ENCODE measurements around the gene LCK. TPM values are rescaled to one million over a fixed set of nuclear protein-coding genes. Genes with fewer than 3 reads are reported as not detected.

The LCK gene
- total and polyA plus RNA-seq, 9 of the 15 experiments (the other 6 are each of a cell fraction or from before 2014, with no cell fraction given) = 0.04 to 0.47 (median 0.13) TPM; not detected in 6

DNA sequence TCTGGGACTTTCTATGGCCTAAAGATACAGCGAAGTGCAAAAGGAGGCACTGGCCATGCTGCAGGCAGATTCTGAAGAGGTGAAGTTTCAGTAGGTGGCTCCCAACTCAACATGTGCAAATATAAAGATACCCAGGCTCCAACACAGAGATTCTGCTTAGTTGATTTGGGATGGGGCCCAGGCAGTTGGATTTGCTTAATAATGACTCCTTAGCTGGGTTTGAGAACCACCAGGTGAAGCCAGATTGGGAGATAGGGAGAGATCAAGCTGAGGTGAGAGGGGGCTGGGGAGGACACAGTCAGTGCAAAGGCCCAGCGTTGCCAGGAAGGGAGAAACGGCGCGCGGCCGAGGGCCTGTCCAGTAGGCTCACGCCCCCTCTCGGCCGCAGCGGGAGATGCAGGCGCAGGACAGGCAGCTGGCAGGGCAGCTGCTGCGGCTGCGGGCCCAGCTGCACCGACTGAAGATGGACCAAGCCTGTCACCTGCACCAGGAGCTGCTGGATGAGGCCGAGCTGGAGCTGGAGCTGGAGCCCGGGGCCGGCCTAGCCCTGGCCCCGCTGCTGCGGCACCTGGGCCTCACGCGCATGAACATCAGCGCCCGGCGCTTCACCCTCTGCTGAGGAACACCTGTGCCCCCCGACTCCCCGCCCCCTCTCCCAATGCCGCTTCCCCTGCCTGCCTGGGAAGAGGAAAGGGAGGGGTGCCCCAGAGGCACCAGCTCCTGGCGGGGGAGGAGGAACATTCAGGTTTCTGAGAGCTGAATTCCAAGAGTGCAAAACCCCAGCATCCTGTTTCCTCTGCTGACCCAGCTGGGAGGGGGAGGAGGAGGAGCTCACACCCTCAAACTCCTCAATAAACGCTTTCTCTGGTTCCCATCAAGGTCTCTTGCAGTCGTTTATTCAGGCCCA lies 2.8 kb upstream of the LCK start (continued):
- TF ChIP-seq ZNF354B (CRISPR knock-in tag; IDR thresholded peaks at IDR 0.05) (no peak), ZKSCAN1 (IDR thresholded peaks at IDR 0.05; ENCODE audit: low read depth, low read length) (0 out of 2 replicates have a peak, but pooled peaks have one; percentile 67), ZKSCAN8 (CRISPR knock-in tag; IDR thresholded peaks at IDR 0.05) (no peak), RBFOX2 (IDR thresholded peaks at IDR 0.05; ENCODE audit: low read depth, low read length) (peak; percentile 48; the same call in 1 of the 2 replicates), ZNF282 (CRISPR knock-in tag; IDR thresholded peaks at IDR 0.05) (no peak), RAD51 (IDR thresholded peaks at IDR 0.05; ENCODE audit: borderline replicate concordance, low read depth) (no peak), CTBP1 (IDR thresholded peaks at IDR 0.05; ENCODE audit: borderline replicate concordance) (peak; percentile 83; the same call in 1 of the 2 replicates), BRD9 (IDR thresholded peaks at IDR 0.05; ENCODE audit: low read depth, partially characterized antibody) (peak; percentile 64), TRIM24 (IDR thresholded peaks at IDR 0.05) (peak; percentile 35 to 77; a peak in 2 of 4 replicates), EHMT2 (IDR thresholded peaks at IDR 0.05) (0 out of 2 replicates have a peak, but pooled peaks have one; percentile 40), IRF2 (CRISPR knock-in tag; IDR thresholded peaks at IDR 0.05) (no peak), PTBP1 (IDR thresholded peaks at IDR 0.05; ENCODE audit: low read depth, low read length) (peak; percentile 82; the same call in 1 of the 2 replicates), PHB (CRISPR knock-in tag; IDR thresholded peaks at IDR 0.05) (0 out of 2 replicates have a peak, but pooled peaks have one; percentile 19), ZNF197 (CRISPR knock-in tag; IDR thresholded peaks at IDR 0.05; ENCODE audit: low read depth) (no peak), ARNT (IDR thresholded peaks at IDR 0.05) (0 out of 4 replicates have a peak, but pooled peaks of 1 of the 2 experiments have one; percentile 54), SOX6 (IDR thresholded peaks at IDR 0.05) (0 out of 2 replicates have a peak, but pooled peaks have one; percentile 31), CHD2 (IDR thresholded peaks at IDR 0.05; ENCODE audit: low read depth, low read length) (0 out of 2 replicates have a peak, but pooled peaks have one; percentile 32)
- TF ChIP-seq, protein P1, sequence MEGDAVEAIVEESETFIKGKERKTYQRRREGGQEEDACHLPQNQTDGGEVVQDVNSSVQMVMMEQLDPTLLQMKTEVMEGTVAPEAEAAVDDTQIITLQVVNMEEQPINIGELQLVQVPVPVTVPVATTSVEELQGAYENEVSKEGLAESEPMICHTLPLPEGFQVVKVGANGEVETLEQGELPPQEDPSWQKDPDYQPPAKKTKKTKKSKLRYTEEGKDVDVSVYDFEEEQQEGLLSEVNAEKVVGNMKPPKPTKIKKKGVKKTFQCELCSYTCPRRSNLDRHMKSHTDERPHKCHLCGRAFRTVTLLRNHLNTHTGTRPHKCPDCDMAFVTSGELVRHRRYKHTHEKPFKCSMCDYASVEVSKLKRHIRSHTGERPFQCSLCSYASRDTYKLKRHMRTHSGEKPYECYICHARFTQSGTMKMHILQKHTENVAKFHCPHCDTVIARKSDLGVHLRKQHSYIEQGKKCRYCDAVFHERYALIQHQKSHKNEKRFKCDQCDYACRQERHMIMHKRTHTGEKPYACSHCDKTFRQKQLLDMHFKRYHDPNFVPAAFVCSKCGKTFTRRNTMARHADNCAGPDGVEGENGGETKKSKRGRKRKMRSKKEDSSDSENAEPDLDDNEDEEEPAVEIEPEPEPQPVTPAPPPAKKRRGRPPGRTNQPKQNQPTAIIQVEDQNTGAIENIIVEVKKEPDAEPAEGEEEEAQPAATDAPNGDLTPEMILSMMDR (IDR thresholded peaks at IDR 0.05 in 2 of 3, conservative IDR thresholded peaks at IDR 0.05 in 1 of 3; ENCODE audit: insufficient read depth in 2 of 3, low read depth in 1 of 3, low read length in 3 of 3) = peak; percentile 94 to 97 (median 95)
- TF ChIP-seq, protein P2, sequence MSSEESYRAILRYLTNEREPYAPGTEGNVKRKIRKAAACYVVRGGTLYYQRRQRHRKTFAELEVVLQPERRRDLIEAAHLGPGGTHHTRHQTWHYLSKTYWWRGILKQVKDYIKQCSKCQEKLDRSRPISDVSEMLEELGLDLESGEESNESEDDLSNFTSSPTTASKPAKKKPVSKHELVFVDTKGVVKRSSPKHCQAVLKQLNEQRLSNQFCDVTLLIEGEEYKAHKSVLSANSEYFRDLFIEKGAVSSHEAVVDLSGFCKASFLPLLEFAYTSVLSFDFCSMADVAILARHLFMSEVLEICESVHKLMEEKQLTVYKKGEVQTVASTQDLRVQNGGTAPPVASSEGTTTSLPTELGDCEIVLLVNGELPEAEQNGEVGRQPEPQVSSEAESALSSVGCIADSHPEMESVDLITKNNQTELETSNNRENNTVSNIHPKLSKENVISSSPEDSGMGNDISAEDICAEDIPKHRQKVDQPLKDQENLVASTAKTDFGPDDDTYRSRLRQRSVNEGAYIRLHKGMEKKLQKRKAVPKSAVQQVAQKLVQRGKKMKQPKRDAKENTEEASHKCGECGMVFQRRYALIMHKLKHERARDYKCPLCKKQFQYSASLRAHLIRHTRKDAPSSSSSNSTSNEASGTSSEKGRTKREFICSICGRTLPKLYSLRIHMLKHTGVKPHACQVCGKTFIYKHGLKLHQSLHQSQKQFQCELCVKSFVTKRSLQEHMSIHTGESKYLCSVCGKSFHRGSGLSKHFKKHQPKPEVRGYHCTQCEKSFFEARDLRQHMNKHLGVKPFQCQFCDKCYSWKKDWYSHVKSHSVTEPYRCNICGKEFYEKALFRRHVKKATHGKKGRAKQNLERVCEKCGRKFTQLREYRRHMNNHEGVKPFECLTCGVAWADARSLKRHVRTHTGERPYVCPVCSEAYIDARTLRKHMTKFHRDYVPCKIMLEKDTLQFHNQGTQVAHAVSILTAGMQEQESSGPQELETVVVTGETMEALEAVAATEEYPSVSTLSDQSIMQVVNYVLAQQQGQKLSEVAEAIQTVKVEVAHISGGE (CRISPR knock-in tag; IDR thresholded peaks at IDR 0.05) = peak in 1 of 3 experiments; percentile 15; a peak in 1 of 6 replicates
- TF ChIP-seq, protein P3, sequence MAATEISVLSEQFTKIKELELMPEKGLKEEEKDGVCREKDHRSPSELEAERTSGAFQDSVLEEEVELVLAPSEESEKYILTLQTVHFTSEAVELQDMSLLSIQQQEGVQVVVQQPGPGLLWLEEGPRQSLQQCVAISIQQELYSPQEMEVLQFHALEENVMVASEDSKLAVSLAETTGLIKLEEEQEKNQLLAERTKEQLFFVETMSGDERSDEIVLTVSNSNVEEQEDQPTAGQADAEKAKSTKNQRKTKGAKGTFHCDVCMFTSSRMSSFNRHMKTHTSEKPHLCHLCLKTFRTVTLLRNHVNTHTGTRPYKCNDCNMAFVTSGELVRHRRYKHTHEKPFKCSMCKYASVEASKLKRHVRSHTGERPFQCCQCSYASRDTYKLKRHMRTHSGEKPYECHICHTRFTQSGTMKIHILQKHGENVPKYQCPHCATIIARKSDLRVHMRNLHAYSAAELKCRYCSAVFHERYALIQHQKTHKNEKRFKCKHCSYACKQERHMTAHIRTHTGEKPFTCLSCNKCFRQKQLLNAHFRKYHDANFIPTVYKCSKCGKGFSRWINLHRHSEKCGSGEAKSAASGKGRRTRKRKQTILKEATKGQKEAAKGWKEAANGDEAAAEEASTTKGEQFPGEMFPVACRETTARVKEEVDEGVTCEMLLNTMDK (IDR thresholded peaks at IDR 0.05; ENCODE audit: borderline replicate concordance, insufficient read depth, low read depth, low read length, poor library complexity, severe bottlenecking) = peak; percentile 81

Data from K562 (cell line).